K562 (cell line): ENCODE measurements around the gene CACNG8. TPM values are rescaled to one million over a fixed set of nuclear protein-coding genes. Genes with fewer than 3 reads are reported as not detected.

ENCODE experiments used
- ATAC-seq: fragments of 200-7000 bp; cut with Tn5 transposase; 3 replicates; pipeline ENCODE4 v1.9.1; 2020; ENCODE audit warnings: moderate library complexity
- BruUV-seq: library from RNA; stranded (reverse); fragments of 400-500 nt; replicated peaks from 2 replicates; lab custom pipeline; 2021; lab: Mats Ljungman, UMichigan
- CTCF ChIA-PET: fragments of 300-600 bp; formaldehyde crosslinking; extraction: SDS; loops from one replicate; lab custom pipeline; 2021; ENCODE audit warnings: low intra/inter-chr PET ratio; lab: Yijun Ruan, JAX
- POLR2A ChIA-PET: fragments of 300-600, 350-650 bp; sonication (Branson Sonifier 250); formaldehyde crosslinking; extraction: SDS; loops from one replicate; lab custom pipeline; 2021; ENCODE audit warnings: antibody characterized with exemption, inconsistent platforms; lab: Yijun Ruan, JAX
- DNase-seq, 4 experiments: peaks; one replicate each; pipeline versions ENCODE4 v3.0.0 to v3.0.0-alpha.2; 2011 to 2018; ENCODE audit warnings: low spot score in 3 of 4, mixed read lengths in 3 of 4; ENCODE audit errors: extremely low read depth in 1 of 4
- FAIRE-seq: peaks from 2 replicates; lab custom pipeline; 2011; peaks lifted over from hg19 to GRCh38; lab: Jason Lieb, UNC
- H2AFZ ChIP-seq: 2 replicates; pipeline ENCODE4 v1.6.0; 2011; ENCODE audit warnings: low read depth, low read length, control low read depth, inconsistent platforms
- H3K27ac ChIP-seq: fragments of 200-600 bp; 3 replicates; pipeline ENCODE4 v1.8.0; 2011; ENCODE audit warnings: low read depth, mild to moderate bottlenecking, control low read depth, inconsistent platforms, low read length, moderate library complexity, mixed read lengths; ENCODE audit errors: extremely low read depth
- H3K27me3 ChIP-seq, 2 experiments: fragments of 300-600 bp in 1 of 2; 2 replicates in 1 of 2; 3 replicates in 1 of 2; pipeline versions ENCODE4 v1.6.0 to v1.8.0; 2011; ENCODE audit warnings: inconsistent platforms in 2 of 2, low read length in 2 of 2, mild to moderate bottlenecking in 1 of 2, mixed read lengths in 1 of 2, moderate library complexity in 1 of 2; ENCODE audit not compliant: control insufficient read depth in 2 of 2, insufficient read depth in 2 of 2
- H3K36me3 ChIP-seq: fragments of 300-600 bp; 3 replicates; pipeline ENCODE4 v1.8.0; 2011; ENCODE audit warnings: mild to moderate bottlenecking, low read length, inconsistent platforms; ENCODE audit not compliant: control insufficient read depth, insufficient read depth
- H3K4me1 ChIP-seq, 2 experiments: fragments of 200-600 bp in 1 of 2; replicated peaks in 1 of 2; 2 replicates in 1 of 2; 3 replicates in 1 of 2; pipeline versions ENCODE4 v1.5.1 to v1.8.0; 2011; ENCODE audit warnings: inconsistent platforms in 2 of 2, low read length in 2 of 2, mild to moderate bottlenecking in 1 of 2, mixed read lengths in 1 of 2, moderate library complexity in 1 of 2; ENCODE audit not compliant: control insufficient read depth in 2 of 2, insufficient read depth in 2 of 2
- H3K4me2 ChIP-seq: 2 replicates; pipeline ENCODE4 v1.6.1; 2011; ENCODE audit warnings: low read length, control low read depth, inconsistent platforms, mixed read lengths; ENCODE audit not compliant: insufficient read depth
- H3K4me3 ChIP-seq: fragments of 200-600 bp; sonication (generic), shearing (Covaris generic); 2 replicates; pipeline ENCODE4 v1.5.1; 2016; ENCODE audit warnings: control low read depth, inconsistent platforms
- H3K79me2 ChIP-seq: fragments of 200-600 bp; 3 replicates; pipeline ENCODE4 v1.8.0; 2011; ENCODE audit warnings: low read length, inconsistent platforms; ENCODE audit not compliant: control insufficient read depth, insufficient read depth
- H3K9ac ChIP-seq, 2 experiments: 2 replicates each; pipeline versions ENCODE4 v1.6.0 to v1.6.1; 2011; ENCODE audit warnings: low read depth in 2 of 2, low read length in 2 of 2, control low read depth in 1 of 2, inconsistent platforms in 1 of 2, mild to moderate bottlenecking in 1 of 2, mixed read lengths in 1 of 2; ENCODE audit not compliant: insufficient read depth in 1 of 2
- H3K9me1 ChIP-seq: one replicate; pipeline ENCODE4 v1.6.0; 2011; ENCODE audit warnings: inconsistent platforms, mild to moderate bottlenecking, low read length, moderate library complexity; ENCODE audit not compliant: control insufficient read depth, insufficient read depth
- H3K9me3 ChIP-seq: replicated peaks from 2 replicates; pipeline ENCODE4 v1.5.1; 2011; ENCODE audit warnings: low read depth, low read length, inconsistent platforms; ENCODE audit not compliant: control insufficient read depth, insufficient read depth
- H4K20me1 ChIP-seq: replicated peaks from 2 replicates; pipeline ENCODE4 v1.6.1; 2011; ENCODE audit warnings: low read length, inconsistent platforms, mixed read lengths; ENCODE audit not compliant: control insufficient read depth, insufficient read depth
- ATF1 ChIP-seq, 2 experiments: fragments of 450-650 bp in 1 of 2; IDR thresholded peaks; 2 replicates each; pipeline ENCODE4 v1.6.1; 2016; ENCODE audit warnings: missing compliant biosample characterization in 1 of 2, missing genetic modification characterization in 1 of 2
- E2F5 ChIP-seq: sonication (generic); formaldehyde crosslinking; IDR thresholded peaks from 2 replicates; pipeline ENCODE4 v1.8.0; 2022; ENCODE audit warnings: mild to moderate bottlenecking, missing genetic modification reagents
- E4F1 ChIP-seq: fragments of 250-450 bp; sonication (Bioruptor Pico); IDR thresholded peaks from 2 replicates; pipeline ENCODE4 v1.5.0; 2021; ENCODE audit warnings: mild to moderate bottlenecking, borderline replicate concordance
- GATAD2A ChIP-seq: fragments of 450-650 bp; IDR thresholded peaks from 2 replicates; pipeline ENCODE4 v1.6.1; 2017
- KLF1 ChIP-seq: fragments of 450-650 bp; IDR thresholded peaks from 2 replicates; pipeline ENCODE4 v1.6.1; 2016; ENCODE audit warnings: missing genetic modification characterization, missing compliant biosample characterization
- MAFG ChIP-seq: fragments of 450-650 bp; conservative IDR thresholded peaks from 2 replicates; pipeline ENCODE4 v1.6.1; 2016; ENCODE audit warnings: missing genetic modification characterization, missing compliant biosample characterization
- MBD2 ChIP-seq: sonication (generic); IDR thresholded peaks from 2 replicates; pipeline ENCODE4 v1.6.1; 2016; ENCODE audit warnings: low read depth, borderline replicate concordance
- MLLT1 ChIP-seq, 2 experiments: fragments of 450-650 bp; IDR thresholded peaks; 2 replicates each; pipeline ENCODE4 v1.6.1; 2016
- RBM25 ChIP-seq: fragments of 200-400 bp; formaldehyde crosslinking; IDR thresholded peaks from 2 replicates; pipeline ENCODE4 v1.6.1; 2018; ENCODE audit warnings: low read length, low read depth, moderate library complexity; ENCODE audit not compliant: severe bottlenecking
- STAT5B ChIP-seq: fragments of 250-450 bp; sonication (Bioruptor Pico); IDR thresholded peaks from 2 replicates; pipeline ENCODE4 v1.8.0; 2021; ENCODE audit warnings: mild to moderate bottlenecking, inconsistent platforms
- ZNF79 ChIP-seq: fragments of 250-450 bp; sonication (Bioruptor Pico); IDR thresholded peaks from 2 replicates; pipeline ENCODE4 v1.4.0; 2020; ENCODE audit warnings: low read depth, mild to moderate bottlenecking, moderate library complexity
- WGBS: fragments of 100-300 bp; shearing (Covaris generic); methylation state at CpG from one replicate; pipeline ENCODE4 v1.1.6; 2016; ENCODE audit warnings: low coverage, mixed read lengths; ENCODE audit not compliant: insufficient coverage; ENCODE audit errors: missing lambda C conversion rate; 5-methylcytosine and 5-hydroxymethylcytosine counted together
- in situ Hi-C: fragments of 300-500 bp; cut with MboI; formaldehyde crosslinking; loops from 4 replicates; pipeline ENCODE4 v1.15.0; 2018; ENCODE audit warnings: inconsistent platforms, mixed read lengths
- intact Hi-C: fragments of 100-400 bp; cut with micrococcal nuclease; formaldehyde crosslinking; loops from 2 replicates; pipeline ENCODE4 v1.14.2; 2022
- polyA plus RNA-seq, 8 experiments: library from polyadenylated mRNA; depleted of rRNA in 4 of 8; stranded (reverse) in 5 of 8; unstranded in 3 of 8; fragments of >200 nt; fragmentation: Nextera tagmentation in 2 of 8; fragmentation: Illumina TruSeq in 1 of 8; extraction: Ambion mirVana in 2 of 8; extraction: Trizol in 1 of 8; gene quantifications; 2 replicates each; pipeline versions ENCODE4 v1.2.1 to v1.2.3, GENCODE V29; 2011 to 2014; ENCODE audit warnings: inconsistent platforms in 1 of 8, missing spikeins in 1 of 8
- total RNA-seq, 7 experiments: library from RNA; depleted of rRNA in 6 of 7; stranded (reverse); fragments of >200 nt in 6 of 7; fragmentation: Illumina TruSeq in 2 of 7; extraction: Trizol in 2 of 7; gene quantifications; 2 replicates each; pipeline versions ENCODE4 v1.2.1 to v1.2.3, GENCODE V29; 2011 to 2021; ENCODE audit warnings: low replicate concordance in 1 of 7

The CACNG8 gene
- total and polyA plus RNA-seq, 9 of the 15 experiments (the other 6 are each of a cell fraction or from before 2014, with no cell fraction given): 0.02 to 0.05 TPM; not detected in 7

GRCh38 chr19:53944933-53945332 lies 17.8 kb upstream of the CACNG8 start:
- Histone ChIP-seq H3K36me3 (no peaks in the 10 kb centered on the region), H3K4me2 (no peak overlapping the region), H3K9me1 (no peaks in the 10 kb centered on the region), H3K4me3 (no peak overlapping the region), H4K20me1 (no peaks in the 10 kb centered on the region; the same call in 1 of the 2 replicates), H3K79me2 (no peaks in the 10 kb centered on the region), H3K27ac (no peak overlapping the region), H3K9me3 (no peaks in the 10 kb centered on the region), H2AFZ (no peak overlapping the region), H3K27me3 (peaks cover 10 to 31% of the 10 kb centered on the region in 2 experiments; a peak in 3 of 5 replicates), H3K4me1 (peaks cover 0 to 13% of the 10 kb centered on the region in 2 experiments; a peak in 2 of 5 replicates), H3K9ac (no peak overlapping the region)
- CTCF ChIA-PET: no interaction called here
- no peak for FAIRE-seq
- ATAC-seq: no peak
- WGBS: 0% methylated on average over 4 of the region's 4 CpGs
- BruUV-seq: no TSS peak
- intact Hi-C loops: no loop called here
- DNase-seq: no peak
- in situ Hi-C loops: no loop called here
- POLR2A ChIA-PET: interaction anchor here (0.6 kb wide), 1 partner anchor 93 kb away, joined by 3 read pairs; no protein-coding TSS in a partner anchor
- TF ChIP-seq MBD2 (no peak), RBM25 (peak; percentile 63), E2F5 (CRISPR knock-in tag) (no peak), MAFG (tag) (no peak)

- Histone ChIP-seq H3K27ac (no peak overlapping the region), H3K79me2 (no peaks in the 10 kb centered on the region), H3K9ac (no peak overlapping the region), H3K4me3 (no peak overlapping the region), H3K9me3 (no peaks in the 10 kb centered on the region), H3K9me1 (no peaks in the 10 kb centered on the region), H4K20me1 (no peaks in the 10 kb centered on the region; the same call in 1 of the 2 replicates), H2AFZ (no peak overlapping the region), H3K4me1 (peaks cover 0 to 13% of the 10 kb centered on the region in 2 experiments; a peak in 2 of 5 replicates), H3K36me3 (no peaks in the 10 kb centered on the region), H3K4me2 (no peak overlapping the region; the same call in 1 of the 2 replicates), H3K27me3 (peaks cover 6 to 26% of the 10 kb centered on the region in 2 experiments; a peak in 3 of 5 replicates)
- DNase-seq (peak in 3 of 4 experiments; percentile 14 to 35 (median 25)), FAIRE-seq (no peak), ATAC-seq (peak; percentile 75)
- ChIA-PET CTCF (no interaction called here), POLR2A (interaction anchor here (0.6 kb wide), 1 partner anchor 94 kb away, joined by 3 read pairs; no protein-coding TSS in a partner anchor)
- WGBS: 2% methylated on average over 9 of the region's 9 CpGs
- intact Hi-C loops (no loop called here), in situ Hi-C loops (no loop called here)
- BruUV-seq: no TSS peak
- no peak for TF ChIP-seq GATAD2A
- TF ChIP-seq MLLT1 (IDR thresholded peaks at IDR 0.05): peak in 1 of 2 experiments; percentile 100; a peak in 2 of 4 replicates
- TF ChIP-seq KLF1 (tag): no peak
- no peak for TF ChIP-seq E4F1
- TF ChIP-seq ZNF79 (CRISPR knock-in tag): no peak
- no peak for TF ChIP-seq STAT5B (CRISPR knock-in tag)
- TF ChIP-seq ATF1 (CRISPR knock-in tag; IDR thresholded peaks at IDR 0.05): no peak
- TF ChIP-seq ATF1 (tag; IDR thresholded peaks at IDR 0.05): 0 out of 2 replicates have a peak, but pooled peaks have one; percentile 12
Observed at GRCh38 chr19:53945441-53945840, 17.3 kb upstream of the CACNG8 start.
